ENCODE data around the gene LYST. TPM values are rescaled to one million over a fixed set of nuclear protein-coding genes. Genes with fewer than 3 reads are reported as not detected.

The LYST gene
- total RNA-seq, 1 experiment from 2014 or later = 23.9 TPM

DNA sequence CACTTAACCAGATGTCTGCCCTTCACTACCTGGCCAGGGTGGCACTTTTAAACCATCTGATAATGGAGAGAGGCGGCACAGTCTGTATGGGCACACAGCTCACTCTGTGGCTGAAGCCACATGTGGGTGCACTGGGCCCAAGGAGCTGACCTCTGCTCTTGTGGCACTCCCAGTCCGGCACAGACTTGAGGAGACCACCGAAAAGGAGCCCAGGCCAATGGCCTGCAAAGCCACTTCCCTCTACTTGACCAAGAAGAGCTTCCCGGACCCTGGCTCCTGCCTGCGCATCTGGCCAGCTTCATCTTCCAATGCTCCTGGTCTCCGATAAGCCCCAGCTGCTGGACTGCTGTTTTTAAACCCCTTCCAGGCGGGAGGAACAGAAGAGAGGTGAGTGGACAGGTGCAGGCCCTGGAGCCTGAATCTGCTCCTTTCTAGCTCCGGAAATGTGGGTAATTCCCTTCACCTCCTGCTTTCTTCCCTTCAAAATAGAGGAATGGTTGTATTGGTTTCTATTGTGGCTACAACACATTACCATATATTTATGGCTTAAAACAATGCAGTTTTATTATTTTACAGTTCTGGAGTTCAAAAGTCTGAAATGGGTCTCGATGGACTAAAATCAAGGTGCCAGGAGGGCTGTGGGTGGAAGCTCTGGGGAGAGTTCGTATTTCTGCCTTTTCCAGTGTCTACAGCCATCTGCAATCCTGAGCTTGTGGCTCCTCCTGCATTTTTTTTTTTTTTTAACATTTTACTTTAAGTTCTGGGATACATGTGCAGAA lies 228.8 kb downstream of the LYST start:
- no peak for DNase-seq (ENCODE audit: unreplicated experiment)
- Mint-ChIP-seq H3K9me3 (ENCODE audit: unreplicated experiment) (no peaks in the 10 kb centered on the region), H3K27ac (ENCODE audit: low read depth, unreplicated experiment) (no peak overlapping the region), H3K4me1 (ENCODE audit: insufficient read depth, unreplicated experiment) (peaks cover 16% of the 10 kb centered on the region), H3K36me3 (ENCODE audit: insufficient read depth, unreplicated experiment) (no peaks in the 10 kb centered on the region), H3K27me3 (ENCODE audit: insufficient read depth, unreplicated experiment) (no peaks in the 10 kb centered on the region), H3K4me3 (ENCODE audit: unreplicated experiment) (no peak overlapping the region)
- CTCF ChIA-PET = no interaction called here
- POLR2A ChIA-PET = interaction anchor here (0.5 to 1.1 kb wide), 2 partner anchors 9 to 102 kb away, joined by 3 to 4 read pairs; no protein-coding TSS in a partner anchor
- intact Hi-C loops (cut with micrococcal nuclease) = no loop called here
- TF ChIP-seq, protein P1, sequence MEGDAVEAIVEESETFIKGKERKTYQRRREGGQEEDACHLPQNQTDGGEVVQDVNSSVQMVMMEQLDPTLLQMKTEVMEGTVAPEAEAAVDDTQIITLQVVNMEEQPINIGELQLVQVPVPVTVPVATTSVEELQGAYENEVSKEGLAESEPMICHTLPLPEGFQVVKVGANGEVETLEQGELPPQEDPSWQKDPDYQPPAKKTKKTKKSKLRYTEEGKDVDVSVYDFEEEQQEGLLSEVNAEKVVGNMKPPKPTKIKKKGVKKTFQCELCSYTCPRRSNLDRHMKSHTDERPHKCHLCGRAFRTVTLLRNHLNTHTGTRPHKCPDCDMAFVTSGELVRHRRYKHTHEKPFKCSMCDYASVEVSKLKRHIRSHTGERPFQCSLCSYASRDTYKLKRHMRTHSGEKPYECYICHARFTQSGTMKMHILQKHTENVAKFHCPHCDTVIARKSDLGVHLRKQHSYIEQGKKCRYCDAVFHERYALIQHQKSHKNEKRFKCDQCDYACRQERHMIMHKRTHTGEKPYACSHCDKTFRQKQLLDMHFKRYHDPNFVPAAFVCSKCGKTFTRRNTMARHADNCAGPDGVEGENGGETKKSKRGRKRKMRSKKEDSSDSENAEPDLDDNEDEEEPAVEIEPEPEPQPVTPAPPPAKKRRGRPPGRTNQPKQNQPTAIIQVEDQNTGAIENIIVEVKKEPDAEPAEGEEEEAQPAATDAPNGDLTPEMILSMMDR (IDR thresholded peaks at IDR 0.05; ENCODE audit: unreplicated experiment) = no peak
- BruUV-seq (replicated peaks) = no TSS peak

DNA sequence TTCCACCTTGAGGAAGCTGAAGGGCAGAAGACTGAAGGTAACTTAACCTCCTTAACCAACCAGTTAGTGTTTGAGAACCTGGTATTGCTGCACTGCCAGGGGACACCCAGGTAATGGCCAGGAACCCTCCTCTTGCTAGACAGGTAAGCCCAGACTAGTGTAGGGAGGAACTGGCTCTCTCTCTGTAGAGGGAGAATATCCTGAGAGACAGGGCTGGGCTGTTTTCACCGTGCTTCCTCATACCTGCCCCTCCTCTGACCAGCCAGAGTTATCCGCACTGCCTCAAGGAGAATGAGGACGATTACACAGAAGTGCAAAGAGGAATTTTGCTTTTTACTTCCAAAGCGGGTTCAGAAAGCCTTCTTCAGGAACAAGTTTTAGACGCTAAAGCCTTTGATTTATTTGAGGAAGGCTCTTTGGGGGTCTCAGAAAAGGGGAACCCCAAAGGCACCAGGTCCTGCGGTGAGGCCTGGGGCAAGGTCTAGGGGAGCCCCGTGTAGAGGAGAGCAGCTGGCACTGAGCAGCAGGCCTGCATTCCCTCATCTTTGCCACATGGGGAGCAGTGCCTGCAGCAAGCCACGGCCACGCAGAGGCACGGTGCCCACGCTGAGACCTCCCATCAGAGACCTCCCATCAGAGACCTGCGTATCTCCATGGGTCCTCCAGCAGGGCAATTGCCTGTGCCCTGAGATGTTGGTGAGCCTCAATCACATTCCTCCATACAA lies 230.6 kb downstream of the LYST start:
- intact Hi-C loops (cut with micrococcal nuclease) = no loop called here
- ChIA-PET CTCF (interaction anchor here (0.6 to 1.0 kb wide), 2 partner anchors 47 to 136 kb away, joined by 3 read pairs; no protein-coding TSS in a partner anchor), POLR2A (interaction anchor here (0.6 kb wide), 1 partner anchor 68 kb away, joined by 5 read pairs; no protein-coding TSS in a partner anchor)
- Mint-ChIP-seq H3K27ac (ENCODE audit: low read depth, unreplicated experiment) (no peak overlapping the region), H3K9me3 (ENCODE audit: unreplicated experiment) (no peaks in the 10 kb centered on the region), H3K27me3 (ENCODE audit: insufficient read depth, unreplicated experiment) (no peaks in the 10 kb centered on the region), H3K4me3 (ENCODE audit: unreplicated experiment) (no peak overlapping the region), H3K36me3 (ENCODE audit: insufficient read depth, unreplicated experiment) (no peaks in the 10 kb centered on the region), H3K4me1 (ENCODE audit: insufficient read depth, unreplicated experiment) (peaks cover 13% of the 10 kb centered on the region)
- TF ChIP-seq, protein P1 (IDR thresholded peaks at IDR 0.05; ENCODE audit: unreplicated experiment) = no peak
- no TSS peak for BruUV-seq (replicated peaks)
- DNase-seq (ENCODE audit: unreplicated experiment) = no peak

DNA sequence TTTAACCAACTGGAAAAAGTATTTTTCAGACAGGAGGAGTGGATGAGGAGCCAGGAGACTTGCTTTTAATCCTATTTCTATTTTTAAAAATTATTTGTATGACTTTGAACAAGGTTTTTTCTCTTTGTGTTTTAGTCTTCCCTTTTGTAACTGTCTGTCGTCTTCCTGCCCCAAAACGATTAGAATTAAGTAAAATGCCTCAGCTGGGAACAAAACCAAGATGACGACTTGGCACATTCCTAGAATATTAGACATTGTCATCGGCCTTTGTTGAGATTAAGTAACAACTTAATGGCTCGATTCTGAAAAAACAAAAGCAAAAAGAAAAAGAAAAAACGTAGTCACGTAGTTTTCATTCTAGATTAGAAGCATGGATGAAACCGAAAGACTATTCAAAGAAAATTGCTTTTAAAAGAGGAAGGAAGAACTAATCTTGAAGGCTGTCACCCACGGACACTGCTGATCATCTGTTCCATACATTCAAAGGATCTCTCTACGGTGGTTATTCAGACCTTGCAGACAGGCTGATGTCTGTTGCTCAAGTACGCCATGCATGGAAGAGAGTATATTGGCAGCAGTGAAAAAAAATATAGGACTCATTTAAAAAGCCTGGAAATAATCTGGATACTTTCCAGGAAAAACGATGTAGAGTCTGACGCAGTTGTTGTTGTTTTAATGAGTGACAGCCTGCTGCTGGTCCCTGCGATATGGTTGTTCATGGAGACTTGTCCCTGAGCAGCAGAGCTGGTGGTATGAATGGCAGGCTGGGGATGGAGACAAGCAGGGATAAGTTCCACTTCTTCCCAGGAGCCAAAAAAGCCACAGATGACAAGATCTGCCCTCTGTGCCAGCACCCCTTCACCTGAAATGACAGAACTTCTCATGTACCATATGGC lies 234.0 kb downstream of the LYST start:
- DNase-seq (ENCODE audit: unreplicated experiment) = peak; percentile 71
- H3K36me3 Mint-ChIP-seq (ENCODE audit: insufficient read depth, unreplicated experiment) = no peaks in the 10 kb centered on the region
- H3K4me3 Mint-ChIP-seq (ENCODE audit: unreplicated experiment) = peak overlapping the region; percentile 69
- peak overlapping the region; percentile 72 for H3K27ac Mint-ChIP-seq (ENCODE audit: low read depth, unreplicated experiment)
- BruUV-seq (replicated peaks) = no TSS peak
- no peaks in the 10 kb centered on the region for H3K9me3 Mint-ChIP-seq (ENCODE audit: unreplicated experiment)
- ChIA-PET CTCF (interaction anchor here (0.6 to 1.7 kb wide), 12 partner anchors 12 to 882 kb away, joined by 3 to 6 read pairs (median 4); partner anchors contain the start of gene B3GALNT2), POLR2A (interaction anchor here (0.6 to 1.8 kb wide), 2 partner anchors 19 to 62 kb away, joined by 4 to 15 read pairs; no protein-coding TSS in a partner anchor)
- H3K27me3 Mint-ChIP-seq (ENCODE audit: insufficient read depth, unreplicated experiment) = no peaks in the 10 kb centered on the region
- intact Hi-C loops (cut with micrococcal nuclease) = no loop called here
- H3K4me1 Mint-ChIP-seq (ENCODE audit: insufficient read depth, unreplicated experiment) = peaks cover 13% of the 10 kb centered on the region
- TF ChIP-seq, protein P1 (IDR thresholded peaks at IDR 0.05; ENCODE audit: unreplicated experiment) = no peak
